NCI-H2196 treated with DMSO at 0.1 percent for 48 hours (cell line): Measurements from ENCODE around the gene NT5C2.
"Not testable (repeated sequence)": the region's sequence is repeated elsewhere in the genome, so short reads cannot be mapped to it uniquely, and the experiment has no call there.

Source experiments
- DNase-seq: peaks from one replicate; lab custom pipeline; 2025; ENCODE audit not compliant: unreplicated experiment; lab: John Stamatoyannopoulos, UW

The NT5C2 gene

GRCh38 chr10:103166523-103166922, 26.5 kb downstream of the NT5C2 start:
- DNase-seq = no peak

GRCh38 chr10:103163766-103164403, 29.2 kb downstream of the NT5C2 start:
- not testable (repeated sequence) for DNase-seq

GRCh38 chr10:103157246-103157645, 35.8 kb downstream of the NT5C2 start:
- no peak for DNase-seq

- DNase-seq = no peak
Measured at GRCh38 chr10:103155471-103156085, 37.5 kb downstream of the NT5C2 start.

GRCh38 chr10:103154521-103155299, 38.4 kb downstream of the NT5C2 start:
- DNase-seq = no peak

- DNase-seq = no peak
Measured at GRCh38 chr10:103153302-103154197, 39.5 kb downstream of the NT5C2 start.

- DNase-seq = no peak
Measured at GRCh38 chr10:103149991-103150622, 43.0 kb downstream of the NT5C2 start.

- DNase-seq = no peak
Measured at GRCh38 chr10:103147645-103148044, 45.4 kb downstream of the NT5C2 start.

GRCh38 chr10:103145860-103146466, 47.1 kb downstream of the NT5C2 start:
- no peak for DNase-seq

GRCh38 chr10:103145046-103145445, 48.0 kb downstream of the NT5C2 start:
- DNase-seq = no peak

GRCh38 chr10:103144041-103144440, 49.0 kb downstream of the NT5C2 start:
- no peak for DNase-seq

GRCh38 chr10:103143641-103144040, 49.4 kb downstream of the NT5C2 start:
- DNase-seq = not testable (repeated sequence)

GRCh38 chr10:103141950-103142349, 51.1 kb downstream of the NT5C2 start:
- no peak for DNase-seq

GRCh38 chr10:103140469-103140868, 52.6 kb downstream of the NT5C2 start:
- no peak for DNase-seq

- DNase-seq = no peak
Measured at GRCh38 chr10:103139803-103140202, 53.3 kb downstream of the NT5C2 start.

- not testable (repeated sequence) for DNase-seq
Measured at GRCh38 chr10:103135168-103135567, 57.9 kb downstream of the NT5C2 start.

- DNase-seq = no peak
Measured at GRCh38 chr10:103130910-103131309, 62.2 kb downstream of the NT5C2 start.

- not testable (repeated sequence) for DNase-seq
Measured at GRCh38 chr10:103130180-103130579, 62.9 kb downstream of the NT5C2 start.

GRCh38 chr10:103127241-103127640, 65.8 kb downstream of the NT5C2 start:
- DNase-seq = no peak
